ENCODE results near the gene ARHGAP6.

ARHGAP6 gene

GRCh38 chrX:11470250-11470974 is 195.3 kb downstream of the ARHGAP6 start:
- H3K4me3 ChIP-seq (ENCODE audit: low read depth, low read length): no peak overlapping the region
- ChIA-PET POLR2A (interaction anchor here (1.0 kb wide), 1 partner anchor 33 kb away, joined by 4 read pairs; no protein-coding TSS in a partner anchor), CTCF (interaction anchor here (0.6 to 1.6 kb wide), 2 partner anchors 16 to 19 kb away, joined by 3 read pairs; no protein-coding TSS in a partner anchor)
- no peak for TF ChIP-seq CTCF (IDR thresholded peaks at IDR 0.05; ENCODE audit: insufficient read depth, low read length, missing control alignments)
- peak; percentile 82 for DNase-seq (ENCODE audit: low read depth, low spot score)

GRCh38 chrX:11465648-11466411 is 199.9 kb downstream of the ARHGAP6 start:
- no peak for TF ChIP-seq CTCF (IDR thresholded peaks at IDR 0.05; ENCODE audit: insufficient read depth, low read length, missing control alignments)
- POLR2A ChIA-PET: no interaction called here
- no peak overlapping the region for H3K4me3 ChIP-seq (ENCODE audit: low read depth, low read length)
- no peak for DNase-seq (ENCODE audit: low read depth, low spot score)
- CTCF ChIA-PET: no interaction called here

DNA sequence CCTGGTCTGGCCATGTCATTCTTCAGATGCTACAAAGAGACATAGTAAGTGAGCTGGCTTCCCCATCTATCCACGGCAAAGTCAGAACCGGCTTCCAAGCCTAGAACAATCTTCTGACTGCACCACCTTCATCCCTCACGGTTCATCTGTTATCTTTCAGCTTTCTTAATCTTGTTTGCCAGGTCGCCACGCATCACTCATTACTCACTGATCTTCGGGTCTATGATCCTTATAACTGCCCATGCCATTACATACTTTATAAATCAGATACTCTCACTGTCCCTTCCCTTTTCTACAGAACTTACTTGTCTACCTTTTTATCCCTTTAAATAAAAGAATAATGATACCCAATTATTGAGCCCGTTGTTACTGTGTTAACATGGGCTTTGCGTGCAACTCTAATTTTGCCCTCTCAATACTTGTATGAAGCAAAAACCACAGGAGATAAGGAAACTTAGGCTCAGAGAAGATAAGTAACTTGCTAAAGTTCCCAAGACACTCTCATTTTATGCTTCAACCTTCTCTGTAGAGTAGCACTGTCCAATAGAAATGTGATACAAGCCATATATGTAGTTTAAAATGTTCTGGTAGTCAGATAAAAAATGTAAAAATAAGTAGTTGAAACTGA is 200.8 kb downstream of the ARHGAP6 start:
- H3K4me3 ChIP-seq (ENCODE audit: low read depth, low read length): no peak overlapping the region
- CTCF ChIA-PET: interaction anchor here (1.0 kb wide), 1 partner anchor 83 kb away, joined by 5 read pairs; no protein-coding TSS in a partner anchor
- POLR2A ChIA-PET: no interaction called here
- TF ChIP-seq CTCF (IDR thresholded peaks at IDR 0.05; ENCODE audit: insufficient read depth, low read length, missing control alignments): no peak
- no peak for DNase-seq (ENCODE audit: low read depth, low spot score)

DNA sequence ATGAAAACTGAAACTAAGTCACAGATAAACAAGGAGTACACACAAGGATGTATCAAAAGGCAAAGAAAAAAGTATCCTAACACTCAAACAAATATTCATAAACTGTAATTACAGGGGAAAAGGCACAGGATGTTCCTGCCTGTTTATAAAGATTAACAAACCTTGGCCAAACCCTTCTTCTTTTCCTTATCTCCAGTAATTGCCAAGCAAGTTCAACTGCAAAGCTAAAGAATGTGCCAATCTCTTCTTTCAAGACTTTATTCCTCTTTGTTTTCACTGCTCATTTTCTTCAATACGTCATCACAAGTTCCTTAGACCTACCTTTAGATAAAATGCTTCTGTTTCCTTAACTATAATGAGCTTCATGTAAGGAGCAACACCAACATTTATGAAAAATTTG is 201.3 kb downstream of the ARHGAP6 start:
- POLR2A ChIA-PET: no interaction called here
- DNase-seq (ENCODE audit: low read depth, low spot score): no peak
- TF ChIP-seq CTCF (IDR thresholded peaks at IDR 0.05; ENCODE audit: insufficient read depth, low read length, missing control alignments): no peak
- H3K4me3 ChIP-seq (ENCODE audit: low read depth, low read length): no peak overlapping the region
- CTCF ChIA-PET: interaction anchor here (1.0 kb wide), 1 partner anchor 83 kb away, joined by 5 read pairs; no protein-coding TSS in a partner anchor

DNA sequence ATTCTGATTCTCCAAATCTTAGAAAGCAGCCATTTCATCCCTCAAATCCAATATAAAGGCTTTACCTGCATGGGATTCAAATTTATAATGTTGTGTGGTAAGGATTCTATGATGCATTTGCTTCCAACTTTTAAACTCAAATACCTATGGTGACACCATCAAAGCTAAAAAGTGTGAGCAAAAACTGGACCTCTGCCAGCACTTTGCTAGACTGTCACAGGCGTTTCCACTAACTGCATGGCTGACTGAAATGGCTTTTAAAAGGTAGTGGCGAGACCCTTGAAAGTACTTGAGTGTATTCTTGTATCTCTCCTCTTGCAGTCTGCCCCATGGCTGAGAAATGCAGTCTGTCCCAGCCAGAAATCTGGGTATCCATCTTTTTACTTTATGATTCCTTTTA is 203.1 kb downstream of the ARHGAP6 start:
- ChIA-PET CTCF (no interaction called here), POLR2A (no interaction called here)
- TF ChIP-seq CTCF (IDR thresholded peaks at IDR 0.05; ENCODE audit: insufficient read depth, low read length, missing control alignments): no peak
- no peak for DNase-seq (ENCODE audit: low read depth, low spot score)
- H3K4me3 ChIP-seq (ENCODE audit: low read depth, low read length): no peak overlapping the region

- TF ChIP-seq CTCF (IDR thresholded peaks at IDR 0.05; ENCODE audit: insufficient read depth, low read length, missing control alignments): no peak
- ChIA-PET CTCF (interaction anchor here (0.9 to 2.3 kb wide), 4 partner anchors 13 to 81 kb away, joined by 3 to 9 read pairs (median 4); no protein-coding TSS in a partner anchor), POLR2A (interaction anchor here (1.1 kb wide), 1 partner anchor 56 kb away, joined by 3 read pairs; no protein-coding TSS in a partner anchor)
- no peak overlapping the region for H3K4me3 ChIP-seq (ENCODE audit: low read depth, low read length)
- no peak for DNase-seq (ENCODE audit: low read depth, low spot score)
Observed at GRCh38 chrX:11462136-11462535, 203.6 kb downstream of the ARHGAP6 start.
